Mammary epithelial cell (primary cell): Measurements from ENCODE around the gene STOX1.

Experiments used
- EZH2 ChIP-seq: IDR thresholded peaks from 2 replicates; pipeline ENCODE4 v1.6.1; 2012; ENCODE audit warnings: low read length, inconsistent platforms, borderline replicate concordance
- TF ChIP-seq, protein P1 (sequence below), 2 donors: IDR thresholded peaks in 1 of 2; conservative IDR thresholded peaks in 1 of 2; 2 replicates each; pipeline ENCODE4 v1.5.1; 2011 to 2012; ENCODE audit warnings: inconsistent platforms in 2 of 2, low read length in 2 of 2, mild to moderate bottlenecking in 2 of 2, control low read depth in 1 of 2, low read depth in 1 of 2; ENCODE audit not compliant: insufficient read depth in 1 of 2; ENCODE audit errors: extremely low read depth in 1 of 2

- TF ChIP-seq, protein P1, sequence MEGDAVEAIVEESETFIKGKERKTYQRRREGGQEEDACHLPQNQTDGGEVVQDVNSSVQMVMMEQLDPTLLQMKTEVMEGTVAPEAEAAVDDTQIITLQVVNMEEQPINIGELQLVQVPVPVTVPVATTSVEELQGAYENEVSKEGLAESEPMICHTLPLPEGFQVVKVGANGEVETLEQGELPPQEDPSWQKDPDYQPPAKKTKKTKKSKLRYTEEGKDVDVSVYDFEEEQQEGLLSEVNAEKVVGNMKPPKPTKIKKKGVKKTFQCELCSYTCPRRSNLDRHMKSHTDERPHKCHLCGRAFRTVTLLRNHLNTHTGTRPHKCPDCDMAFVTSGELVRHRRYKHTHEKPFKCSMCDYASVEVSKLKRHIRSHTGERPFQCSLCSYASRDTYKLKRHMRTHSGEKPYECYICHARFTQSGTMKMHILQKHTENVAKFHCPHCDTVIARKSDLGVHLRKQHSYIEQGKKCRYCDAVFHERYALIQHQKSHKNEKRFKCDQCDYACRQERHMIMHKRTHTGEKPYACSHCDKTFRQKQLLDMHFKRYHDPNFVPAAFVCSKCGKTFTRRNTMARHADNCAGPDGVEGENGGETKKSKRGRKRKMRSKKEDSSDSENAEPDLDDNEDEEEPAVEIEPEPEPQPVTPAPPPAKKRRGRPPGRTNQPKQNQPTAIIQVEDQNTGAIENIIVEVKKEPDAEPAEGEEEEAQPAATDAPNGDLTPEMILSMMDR (conservative IDR thresholded peaks at IDR 0.05 in 1 of 2, IDR thresholded peaks at IDR 0.05 in 1 of 2; ENCODE audit: extremely low read depth in 1 of 2, insufficient read depth in 1 of 2, low read depth in 1 of 2, low read length in 2 of 2), result no peak
- no peak for TF ChIP-seq EZH2
Measured at GRCh38 chr10:68800211-68800610, 27.1 kb upstream of the STOX1 start.
